ENCODE measurements around the gene BICDL2. TPM values are rescaled to one million over a fixed set of nuclear protein-coding genes. Genes with fewer than 3 reads are reported as not detected.
A peak's percentile ranks its signal among the peaks of the same experiment; 100 is the strongest.

The BICDL2 gene
- total and polyA plus RNA-seq, 2 experiments from 2014 or later: not detected

GRCh38 chr16:2990891-2991290, 45.9 kb downstream of the BICDL2 start:
- peaks cover 15% of the 10 kb centered on the region for H3K4me1 ChIP-seq (ENCODE audit: low read depth)
- no peak overlapping the region for H3K4me3 ChIP-seq
- DNase-seq (ENCODE audit: low read depth in 1 of 2, low spot score in 1 of 2): no peak
- no peaks in the 10 kb centered on the region for H3K36me3 ChIP-seq
- no peaks in the 10 kb centered on the region for H3K27me3 ChIP-seq
- no peak for TF ChIP-seq CTCF (IDR thresholded peaks at IDR 0.05; ENCODE audit: low read depth, low read length)
- no peaks in the 10 kb centered on the region for H3K9me3 ChIP-seq (ENCODE audit: low read depth)
- H3K27ac ChIP-seq: no peak overlapping the region

- Histone ChIP-seq H3K27me3 (no peaks in the 10 kb centered on the region), H3K27ac (peak overlapping the region; percentile 77), H3K9me3 (ENCODE audit: low read depth) (no peaks in the 10 kb centered on the region), H3K4me1 (ENCODE audit: low read depth) (peaks cover 15% of the 10 kb centered on the region), H3K36me3 (no peaks in the 10 kb centered on the region), H3K4me3 (no peak overlapping the region)
- no peak for TF ChIP-seq CTCF (IDR thresholded peaks at IDR 0.05; ENCODE audit: low read depth, low read length)
- DNase-seq (ENCODE audit: low read depth in 1 of 2, low spot score in 1 of 2): no peak
Observed at GRCh38 chr16:2988590-2989099, 48.1 kb downstream of the BICDL2 start.

- DNase-seq (ENCODE audit: low read depth in 1 of 2, low spot score in 1 of 2): peak in 1 of 2 donors; percentile 68
- H3K27ac ChIP-seq: peak overlapping the region; percentile 77
- H3K4me1 ChIP-seq (ENCODE audit: low read depth): peaks cover 15% of the 10 kb centered on the region
- no peak for TF ChIP-seq CTCF (IDR thresholded peaks at IDR 0.05; ENCODE audit: low read depth, low read length)
- no peaks in the 10 kb centered on the region for H3K27me3 ChIP-seq
- no peaks in the 10 kb centered on the region for H3K36me3 ChIP-seq
- no peak overlapping the region for H3K4me3 ChIP-seq
- no peaks in the 10 kb centered on the region for H3K9me3 ChIP-seq (ENCODE audit: low read depth)
Observed at GRCh38 chr16:2987833-2988232, 48.9 kb downstream of the BICDL2 start.

- TF ChIP-seq CTCF (IDR thresholded peaks at IDR 0.05; ENCODE audit: low read depth, low read length): no peak
- no peak for DNase-seq (ENCODE audit: low read depth in 1 of 2, low spot score in 1 of 2)
- Histone ChIP-seq H3K4me3 (no peak overlapping the region), H3K9me3 (ENCODE audit: low read depth) (no peaks in the 10 kb centered on the region), H3K27ac (peak overlapping the region; percentile 77), H3K27me3 (no peaks in the 10 kb centered on the region), H3K4me1 (ENCODE audit: low read depth) (peaks cover 15% of the 10 kb centered on the region), H3K36me3 (no peaks in the 10 kb centered on the region)
Observed at GRCh38 chr16:2987286-2987685, 49.5 kb downstream of the BICDL2 start.

GRCh38 chr16:2986623-2987188, 50.0 kb downstream of the BICDL2 start:
- H3K4me1 ChIP-seq (ENCODE audit: low read depth): peaks cover 15% of the 10 kb centered on the region
- no peaks in the 10 kb centered on the region for H3K27me3 ChIP-seq
- no peaks in the 10 kb centered on the region for H3K9me3 ChIP-seq (ENCODE audit: low read depth)
- no peak overlapping the region for H3K4me3 ChIP-seq
- H3K36me3 ChIP-seq: no peaks in the 10 kb centered on the region
- no peak for TF ChIP-seq CTCF (IDR thresholded peaks at IDR 0.05; ENCODE audit: low read depth, low read length)
- H3K27ac ChIP-seq: no peak overlapping the region
- no peak for DNase-seq (ENCODE audit: low read depth in 1 of 2, low spot score in 1 of 2)

All from cardiac muscle cell (in vitro differentiated cells and primary cell).